Jurkat, Clone E6-1 (cell line): ENCODE data around the gene SNX18. TPM values are rescaled to one million over a fixed set of nuclear protein-coding genes. Genes with fewer than 3 reads are reported as not detected.
A peak's percentile ranks its signal among the peaks of the same experiment; 100 is the strongest.
"Not testable (repeated sequence)": the region's sequence is repeated elsewhere in the genome, so short reads cannot be mapped to it uniquely, and the experiment has no call there.

Experiments
- DNase-seq: peaks from one replicate; pipeline ENCODE4 v3.0.0-alpha.2; 2011; ENCODE audit warnings: low read depth, low spot score
- H3K4me3 ChIP-seq: 2 replicates; pipeline ENCODE4 v1.5.1; 2011; ENCODE audit warnings: mild to moderate bottlenecking, low read length, control low read depth, moderate library complexity
- polyA plus RNA-seq: library from polyadenylated mRNA; unstranded; fragments of >200 nt; gene quantifications from one replicate; pipeline ENCODE4 v1.2.1, GENCODE V29; 2012; ENCODE audit warnings: missing spikeins; ENCODE audit not compliant: insufficient read length, insufficient read depth

The SNX18 gene
- polyA plus RNA-seq: 3.3 TPM

- DNase-seq: peak; percentile 84
- H3K4me3 ChIP-seq: peak within 1 kb of the TSS; percentile 74
Observed at GRCh38 chr5:54517512-54518145, at the start of gene SNX18. SNX18 (plus strand) TSS chr5:54517759; CDS start chr5:54517953, 194 bp downstream.

GRCh38 chr5:54469622-54470021, 47.9 kb upstream of the SNX18 start:
- no peak overlapping the region for H3K4me3 ChIP-seq
- no peak for DNase-seq

- H3K4me3 ChIP-seq: no peak overlapping the region
- DNase-seq: no peak
Observed at GRCh38 chr5:54470128-54470527, 47.4 kb upstream of the SNX18 start.

- DNase-seq: no peak
- H3K4me3 ChIP-seq: no peak overlapping the region
Observed at GRCh38 chr5:54470677-54471076, 46.9 kb upstream of the SNX18 start.

GRCh38 chr5:54471398-54471797, 46.2 kb upstream of the SNX18 start:
- no peak for DNase-seq
- H3K4me3 ChIP-seq: no peak overlapping the region

- DNase-seq: no peak
- no peak overlapping the region for H3K4me3 ChIP-seq
Observed at GRCh38 chr5:54476682-54477081, 40.9 kb upstream of the SNX18 start.

- no peak overlapping the region for H3K4me3 ChIP-seq
- no peak for DNase-seq
Observed at GRCh38 chr5:54477941-54478478, 39.5 kb upstream of the SNX18 start.

- no peak for DNase-seq
- no peak overlapping the region for H3K4me3 ChIP-seq
Observed at GRCh38 chr5:54480296-54480695, 37.3 kb upstream of the SNX18 start.

GRCh38 chr5:54484219-54484894, 33.2 kb upstream of the SNX18 start:
- H3K4me3 ChIP-seq: no peak overlapping the region
- no peak for DNase-seq

GRCh38 chr5:54485659-54486058, 31.9 kb upstream of the SNX18 start:
- not testable (repeated sequence) for DNase-seq, H3K4me3 ChIP-seq

- not testable (repeated sequence) for H3K4me3 ChIP-seq, DNase-seq
Observed at GRCh38 chr5:54489648-54489979, 27.9 kb upstream of the SNX18 start.

GRCh38 chr5:54491326-54491725, 26.2 kb upstream of the SNX18 start:
- no peak overlapping the region for H3K4me3 ChIP-seq
- DNase-seq: no peak

GRCh38 chr5:54492178-54492577, 25.4 kb upstream of the SNX18 start:
- DNase-seq: no peak
- H3K4me3 ChIP-seq: no peak overlapping the region

- H3K4me3 ChIP-seq: no peak overlapping the region
- DNase-seq: no peak
Observed at GRCh38 chr5:54495027-54495426, 22.5 kb upstream of the SNX18 start.

GRCh38 chr5:54514291-54514690, 3.3 kb upstream of the SNX18 start:
- DNase-seq: no peak

GRCh38 chr5:54514841-54515432, 2.6 kb upstream of the SNX18 start:
- H3K4me3 ChIP-seq: no peak overlapping the region
- no peak for DNase-seq

More at GRCh38 chr5:54514291-54514690, 3.3 kb upstream of the SNX18 start:
- no peak overlapping the region for H3K4me3 ChIP-seq

GRCh38 chr5:54515634-54516033, 1.9 kb upstream of the SNX18 start:
- no peak for DNase-seq

GRCh38 chr5:54516051-54516655, 1.4 kb upstream of the SNX18 start:
- no peak for DNase-seq
- H3K4me3 ChIP-seq: no peak overlapping the region

More at GRCh38 chr5:54515634-54516033, 1.9 kb upstream of the SNX18 start:
- H3K4me3 ChIP-seq: no peak overlapping the region

GRCh38 chr5:54517174-54517511, 416 bp upstream of the SNX18 start:
- no peak for DNase-seq

More at GRCh38 chr5:54517174-54517511, 416 bp upstream of the SNX18 start:
- H3K4me3 ChIP-seq: peak overlapping the region; percentile 48
